NCI-H1694 (cell line): ENCODE data around the gene TMEM131L.

Experiments
- DNase-seq: peaks from one replicate; lab custom pipeline; 2025; lab: John Stamatoyannopoulos, UW

Gene TMEM131L

GRCh38 chr4:153479101-153479500 lies 12.9 kb downstream of the TMEM131L start:
- no peak for DNase-seq

GRCh38 chr4:153480704-153481103 lies 14.5 kb downstream of the TMEM131L start:
- no peak for DNase-seq

GRCh38 chr4:153481478-153481877 lies 15.3 kb downstream of the TMEM131L start:
- DNase-seq: no peak

GRCh38 chr4:153483432-153484418 lies 17.6 kb downstream of the TMEM131L start:
- no peak for DNase-seq

- DNase-seq: no peak
Observed at GRCh38 chr4:153485359-153485758, 19.2 kb downstream of the TMEM131L start.

GRCh38 chr4:153485860-153486259 lies 19.7 kb downstream of the TMEM131L start:
- no peak for DNase-seq

- no peak for DNase-seq
Observed at GRCh38 chr4:153486281-153487151, 20.4 kb downstream of the TMEM131L start.

- DNase-seq: no peak
Observed at GRCh38 chr4:153488006-153488891, 22.1 kb downstream of the TMEM131L start.

GRCh38 chr4:153489856-153490558 lies 23.8 kb downstream of the TMEM131L start:
- no peak for DNase-seq

- no peak for DNase-seq
Observed at GRCh38 chr4:153490985-153491483, 24.9 kb downstream of the TMEM131L start.

GRCh38 chr4:153494562-153494961 lies 28.4 kb downstream of the TMEM131L start:
- no peak for DNase-seq

- no peak for DNase-seq
Observed at GRCh38 chr4:153495480-153496193, 29.5 kb downstream of the TMEM131L start.

- no peak for DNase-seq
Observed at GRCh38 chr4:153497091-153497531, 31.0 kb downstream of the TMEM131L start.

- DNase-seq: no peak
Observed at GRCh38 chr4:153497988-153498967, 32.1 kb downstream of the TMEM131L start.

- no peak for DNase-seq
Observed at GRCh38 chr4:153499005-153499404, 32.8 kb downstream of the TMEM131L start.

- no peak for DNase-seq
Observed at GRCh38 chr4:153501578-153501977, 35.4 kb downstream of the TMEM131L start.

GRCh38 chr4:153502584-153502983 lies 36.4 kb downstream of the TMEM131L start:
- DNase-seq: no peak

GRCh38 chr4:153506341-153507309 lies 40.5 kb downstream of the TMEM131L start:
- DNase-seq: no peak
